ENCODE measurements around the gene ITPK1. TPM values are rescaled to one million over a fixed set of nuclear protein-coding genes. Genes with fewer than 3 reads are reported as not detected.

The ITPK1 gene
- total RNA-seq, 1 donor from 2014 or later = 30.5 TPM

GRCh38 chr14:92978229-92979021, 137.3 kb downstream of the ITPK1 start:
- Mint-ChIP-seq H3K36me3 (peaks cover 43% of the 10 kb centered on the region), H3K27ac (no peak overlapping the region), H3K4me3 (no peak overlapping the region), H3K4me1 (no peaks in the 10 kb centered on the region), H3K9me3 (peaks cover 32% of the 10 kb centered on the region), H3K27me3 (ENCODE audit: low read depth) (no peaks in the 10 kb centered on the region)
- DNase-seq (ENCODE audit: low spot score in 2 of 2, unreplicated experiment in 2 of 2) = no peak
- no peak for TF ChIP-seq CTCF (IDR thresholded peaks at IDR 0.05; ENCODE audit: unreplicated experiment)

GRCh38 chr14:92976268-92976667, 139.5 kb downstream of the ITPK1 start:
- Mint-ChIP-seq H3K27me3 (ENCODE audit: low read depth) (no peaks in the 10 kb centered on the region), H3K4me1 (no peaks in the 10 kb centered on the region), H3K9me3 (peaks cover 32% of the 10 kb centered on the region), H3K27ac (no peak overlapping the region), H3K36me3 (peaks cover 38% of the 10 kb centered on the region), H3K4me3 (no peak overlapping the region)
- no peak for TF ChIP-seq CTCF (IDR thresholded peaks at IDR 0.05; ENCODE audit: unreplicated experiment)
- DNase-seq (ENCODE audit: low spot score in 2 of 2, unreplicated experiment in 2 of 2) = no peak

- no peaks in the 10 kb centered on the region for H3K27me3 Mint-ChIP-seq (ENCODE audit: low read depth)
- H3K36me3 Mint-ChIP-seq = peaks cover 32% of the 10 kb centered on the region
- H3K4me1 Mint-ChIP-seq = no peaks in the 10 kb centered on the region
- TF ChIP-seq CTCF (IDR thresholded peaks at IDR 0.05; ENCODE audit: unreplicated experiment) = no peak
- H3K27ac Mint-ChIP-seq = no peak overlapping the region
- DNase-seq (ENCODE audit: low spot score in 2 of 2, unreplicated experiment in 2 of 2) = no peak
- no peak overlapping the region for H3K4me3 Mint-ChIP-seq
- H3K9me3 Mint-ChIP-seq = peaks cover 32% of the 10 kb centered on the region
Observed at GRCh38 chr14:92974541-92975345, 141.0 kb downstream of the ITPK1 start.

- no peak overlapping the region for H3K27ac Mint-ChIP-seq
- H3K4me1 Mint-ChIP-seq = no peaks in the 10 kb centered on the region
- H3K27me3 Mint-ChIP-seq (ENCODE audit: low read depth) = no peaks in the 10 kb centered on the region
- peaks cover 25% of the 10 kb centered on the region for H3K36me3 Mint-ChIP-seq
- no peak overlapping the region for H3K4me3 Mint-ChIP-seq
- H3K9me3 Mint-ChIP-seq = peaks cover 24% of the 10 kb centered on the region
- TF ChIP-seq CTCF (IDR thresholded peaks at IDR 0.05; ENCODE audit: unreplicated experiment) = no peak
- DNase-seq (ENCODE audit: low spot score in 2 of 2, unreplicated experiment in 2 of 2) = no peak
Observed at GRCh38 chr14:92973798-92974372, 141.8 kb downstream of the ITPK1 start.

- H3K4me1 Mint-ChIP-seq = no peaks in the 10 kb centered on the region
- H3K27me3 Mint-ChIP-seq (ENCODE audit: low read depth) = no peaks in the 10 kb centered on the region
- DNase-seq (ENCODE audit: low spot score in 2 of 2, unreplicated experiment in 2 of 2) = no peak
- peaks cover 25% of the 10 kb centered on the region for H3K36me3 Mint-ChIP-seq
- no peak overlapping the region for H3K27ac Mint-ChIP-seq
- H3K4me3 Mint-ChIP-seq = no peak overlapping the region
- peak; percentile 30 for TF ChIP-seq CTCF (IDR thresholded peaks at IDR 0.05; ENCODE audit: unreplicated experiment)
- H3K9me3 Mint-ChIP-seq = peaks cover 23% of the 10 kb centered on the region
Observed at GRCh38 chr14:92973261-92973797, 142.4 kb downstream of the ITPK1 start.

Measured in mesothelial cell of epicardium (in vitro differentiated cells).